Muscle of arm (tissue), 14 donors: ENCODE results near the gene ACSL1. TPM values are rescaled to one million over a fixed set of nuclear protein-coding genes. Genes with fewer than 3 reads are reported as not detected.

ENCODE experiments used
- DNase-seq: peaks from one replicate; pipeline ENCODE4 v3.0.0-alpha.2; 2013
- long read RNA-seq, 11 donors: transcript quantifications; one replicate each; lab custom pipeline, GENCODE V29; 2026
- polyA plus RNA-seq, 12 donors: library from polyadenylated mRNA; unstranded; fragments of 120-200 nt; gene quantifications; one replicate each; pipeline ENCODE4 v1.2.1, GENCODE V29; 2013; ENCODE audit not compliant: insufficient read length in 12 of 12

ACSL1 gene, protein sequence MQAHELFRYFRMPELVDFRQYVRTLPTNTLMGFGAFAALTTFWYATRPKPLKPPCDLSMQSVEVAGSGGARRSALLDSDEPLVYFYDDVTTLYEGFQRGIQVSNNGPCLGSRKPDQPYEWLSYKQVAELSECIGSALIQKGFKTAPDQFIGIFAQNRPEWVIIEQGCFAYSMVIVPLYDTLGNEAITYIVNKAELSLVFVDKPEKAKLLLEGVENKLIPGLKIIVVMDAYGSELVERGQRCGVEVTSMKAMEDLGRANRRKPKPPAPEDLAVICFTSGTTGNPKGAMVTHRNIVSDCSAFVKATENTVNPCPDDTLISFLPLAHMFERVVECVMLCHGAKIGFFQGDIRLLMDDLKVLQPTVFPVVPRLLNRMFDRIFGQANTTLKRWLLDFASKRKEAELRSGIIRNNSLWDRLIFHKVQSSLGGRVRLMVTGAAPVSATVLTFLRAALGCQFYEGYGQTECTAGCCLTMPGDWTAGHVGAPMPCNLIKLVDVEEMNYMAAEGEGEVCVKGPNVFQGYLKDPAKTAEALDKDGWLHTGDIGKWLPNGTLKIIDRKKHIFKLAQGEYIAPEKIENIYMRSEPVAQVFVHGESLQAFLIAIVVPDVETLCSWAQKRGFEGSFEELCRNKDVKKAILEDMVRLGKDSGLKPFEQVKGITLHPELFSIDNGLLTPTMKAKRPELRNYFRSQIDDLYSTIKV
- polyA plus RNA-seq = 10 to 100 TPM in 11 of 12 donors, not detected in 1; 27.1 to 64.0 (median 53.9) TPM
- long read RNA-seq, donor 1, partial matches to known transcripts = 0 of 1 reads
- long read RNA-seq, donor 1, other reads (novel, unspliced or antisense) = 0 of 1 reads
- long read RNA-seq, donor 2, partial matches to known transcripts = 0 of 4 reads
- long read RNA-seq, donor 2, other reads (novel, unspliced or antisense) = 0 of 4 reads
- long read RNA-seq, donor 3, partial matches to known transcripts = 0 of 3 reads
- long read RNA-seq, donor 3, other reads (novel, unspliced or antisense) = 0 of 3 reads
- long read RNA-seq, donor 4, partial matches to known transcripts = 0 of 1 reads
- long read RNA-seq, donor 4, other reads (novel, unspliced or antisense) = 0 of 1 reads
- long read RNA-seq, donor 5, partial matches to known transcripts = 0 of 8 reads
- long read RNA-seq, donor 5, other reads (novel, unspliced or antisense) = 0 of 8 reads
- long read RNA-seq, donor 6, partial matches to known transcripts = 0 of 1 reads
- long read RNA-seq, donor 6, other reads (novel, unspliced or antisense) = 0 of 1 reads
- long read RNA-seq, donor 7, partial matches to known transcripts = 0 of 1 reads
- long read RNA-seq, donor 7, other reads (novel, unspliced or antisense) = 0 of 1 reads
- long read RNA-seq, donor 8, transcript ACSL1-201 (21 exons, 3,832 nt) = major isoform, 7 of 7 reads
- long read RNA-seq, donor 8, partial matches to known transcripts = 0 of 7 reads
- long read RNA-seq, donor 8, other reads (novel, unspliced or antisense) = 0 of 7 reads
- long read RNA-seq, donor 9 = 0 reads
- long read RNA-seq, donor 10, transcript ACSL1-201 (21 exons, 3,832 nt) = major isoform, 6 of 6 reads
- long read RNA-seq, donor 10, partial matches to known transcripts = 0 of 6 reads
- long read RNA-seq, donor 10, other reads (novel, unspliced or antisense) = 0 of 6 reads
- long read RNA-seq, donor 11, partial matches to known transcripts = 0 of 6 reads
- long read RNA-seq, donor 11, other reads (novel, unspliced or antisense) = 0 of 6 reads

DNA sequence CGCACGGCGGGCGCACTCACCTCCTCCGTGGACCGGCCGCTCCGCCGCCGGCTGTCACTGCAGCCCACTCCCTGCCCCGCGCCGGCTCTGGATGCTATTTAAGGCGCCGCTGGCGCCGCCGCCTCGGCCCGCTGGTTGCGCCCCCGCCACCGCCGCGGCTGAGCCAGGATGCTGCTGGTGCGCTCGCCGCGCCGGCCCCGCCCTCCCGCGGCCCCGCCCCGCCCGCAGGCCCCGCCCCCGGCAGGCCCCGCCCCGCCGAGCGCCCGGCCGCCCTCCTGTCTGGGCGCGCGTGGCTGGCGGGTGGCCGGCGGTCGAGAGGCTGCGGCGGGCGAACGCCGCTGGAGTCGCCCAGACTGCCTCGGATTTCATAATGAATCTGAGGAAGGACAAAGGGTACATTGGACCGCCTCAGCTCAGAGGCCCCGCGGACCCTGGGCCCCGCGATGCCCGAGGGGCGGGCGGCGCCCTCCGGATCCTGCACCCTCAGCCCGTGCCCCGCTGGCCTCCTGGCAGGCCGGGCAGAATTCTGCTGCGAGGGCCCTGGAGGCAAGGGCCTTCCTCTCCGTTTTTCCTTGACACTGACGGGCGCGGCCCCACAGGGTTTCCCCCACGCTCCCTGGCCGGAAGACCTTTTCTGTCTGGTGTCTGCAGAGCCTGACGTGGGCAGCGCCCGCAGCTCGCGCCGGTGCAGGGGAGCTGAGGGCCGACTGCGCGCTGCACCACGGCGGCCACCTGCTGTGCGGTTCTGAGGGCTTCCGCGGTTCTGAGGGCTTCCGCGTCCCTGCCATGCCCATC, at the start of gene ACSL1:
TSS of gene ACSL1 (minus strand) at position 73 of the 795 bp plus-strand sequence. CDS start 22,454 bp downstream, outside the sequence.
- DNase-seq = peak; percentile 34

DNA sequence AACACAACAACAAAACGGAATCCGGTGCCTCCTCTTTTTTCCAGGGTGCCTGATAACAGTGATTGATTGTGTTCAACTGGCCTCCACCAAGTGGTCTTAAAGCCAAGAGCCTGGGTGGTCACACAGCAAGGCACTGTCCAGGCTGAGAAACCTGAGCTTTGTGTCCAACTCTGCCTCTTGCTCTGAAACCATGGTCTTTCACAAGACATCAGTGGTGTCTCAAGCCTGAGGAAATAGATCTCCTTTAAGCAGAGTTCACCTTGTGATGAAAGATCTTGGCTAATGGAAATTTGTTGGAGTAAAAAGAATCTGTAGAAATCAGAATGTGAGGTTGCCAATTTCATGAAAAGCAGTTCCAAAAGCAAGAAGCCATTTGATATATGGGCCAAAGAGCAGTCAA, 47.3 kb upstream of the ACSL1 start:
- no peak for DNase-seq

DNA sequence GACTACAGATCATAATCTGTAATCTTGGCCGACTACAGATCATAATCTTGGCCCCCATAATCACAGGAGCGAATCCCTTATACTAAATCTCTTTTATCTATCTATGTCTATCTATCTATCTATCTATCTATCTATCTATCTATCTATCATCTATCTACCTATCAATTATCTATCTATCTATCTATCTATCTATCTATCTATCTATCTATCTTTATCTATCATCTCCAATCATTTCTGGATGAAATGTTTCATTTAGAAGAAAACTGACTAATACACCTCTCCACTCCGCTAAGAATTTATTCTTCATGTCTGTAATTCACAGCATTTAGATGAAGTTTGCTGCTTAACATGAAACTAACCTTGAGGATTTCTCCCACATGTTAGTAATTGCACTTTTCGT, 45.0 kb upstream of the ACSL1 start:
- no peak for DNase-seq

DNA sequence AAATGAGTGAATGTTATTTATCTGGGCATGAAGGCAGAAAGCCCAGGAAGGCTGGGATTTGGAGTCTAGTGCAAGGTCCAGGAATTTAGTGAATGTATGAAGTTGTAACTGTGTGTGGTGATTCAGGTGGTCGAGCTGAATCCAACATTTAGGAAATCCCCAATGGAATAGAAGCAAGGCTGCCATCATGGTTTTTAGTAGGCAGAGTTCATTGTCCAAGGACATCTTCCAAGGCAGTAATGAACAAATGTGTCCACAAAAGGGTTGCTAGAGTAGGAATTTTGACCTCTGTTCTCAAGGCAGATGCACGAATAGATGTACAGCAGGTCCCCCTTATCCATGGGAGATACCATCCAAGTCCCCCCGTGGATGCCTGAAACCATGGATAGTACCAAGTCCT, 42.9 kb upstream of the ACSL1 start:
- no peak for DNase-seq

DNA sequence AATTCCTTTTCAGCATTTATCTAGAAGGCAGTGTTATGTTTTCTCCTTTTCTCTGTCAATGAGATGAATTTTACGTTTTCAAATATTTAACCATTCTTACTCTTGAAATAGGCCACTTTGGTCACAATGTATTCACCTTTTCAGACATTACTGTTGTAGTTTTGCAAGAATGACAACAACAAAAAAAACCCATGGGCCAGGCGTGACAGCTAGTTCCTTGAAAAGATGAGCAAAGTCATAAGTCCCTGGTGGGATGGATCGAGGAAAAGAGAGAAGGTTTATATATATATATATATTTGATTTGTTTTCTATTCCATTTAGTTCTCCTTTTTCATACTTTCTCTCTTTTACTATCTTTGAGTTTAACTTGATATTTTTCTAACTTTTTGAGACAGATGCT, 38.1 kb upstream of the ACSL1 start:
- DNase-seq = no peak

DNA sequence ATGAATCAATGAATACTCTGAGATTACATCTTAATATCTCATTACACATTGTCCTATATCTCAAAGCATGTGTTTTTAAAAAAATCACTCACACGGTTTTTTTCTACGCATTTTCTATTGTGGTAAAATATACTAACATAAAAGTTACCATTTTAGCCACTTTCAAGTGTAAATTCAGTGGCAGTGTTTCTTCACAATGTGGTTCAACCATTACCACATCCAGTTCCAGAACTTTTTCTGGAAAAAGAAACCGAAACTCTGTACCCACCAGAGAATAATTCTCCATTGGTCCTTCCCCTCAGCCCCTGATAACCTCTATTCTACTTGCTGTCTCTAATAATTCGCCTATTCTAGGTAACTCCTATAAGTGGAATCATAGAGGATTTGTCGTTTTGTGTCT, 35.3 kb upstream of the ACSL1 start:
- no peak for DNase-seq

DNA sequence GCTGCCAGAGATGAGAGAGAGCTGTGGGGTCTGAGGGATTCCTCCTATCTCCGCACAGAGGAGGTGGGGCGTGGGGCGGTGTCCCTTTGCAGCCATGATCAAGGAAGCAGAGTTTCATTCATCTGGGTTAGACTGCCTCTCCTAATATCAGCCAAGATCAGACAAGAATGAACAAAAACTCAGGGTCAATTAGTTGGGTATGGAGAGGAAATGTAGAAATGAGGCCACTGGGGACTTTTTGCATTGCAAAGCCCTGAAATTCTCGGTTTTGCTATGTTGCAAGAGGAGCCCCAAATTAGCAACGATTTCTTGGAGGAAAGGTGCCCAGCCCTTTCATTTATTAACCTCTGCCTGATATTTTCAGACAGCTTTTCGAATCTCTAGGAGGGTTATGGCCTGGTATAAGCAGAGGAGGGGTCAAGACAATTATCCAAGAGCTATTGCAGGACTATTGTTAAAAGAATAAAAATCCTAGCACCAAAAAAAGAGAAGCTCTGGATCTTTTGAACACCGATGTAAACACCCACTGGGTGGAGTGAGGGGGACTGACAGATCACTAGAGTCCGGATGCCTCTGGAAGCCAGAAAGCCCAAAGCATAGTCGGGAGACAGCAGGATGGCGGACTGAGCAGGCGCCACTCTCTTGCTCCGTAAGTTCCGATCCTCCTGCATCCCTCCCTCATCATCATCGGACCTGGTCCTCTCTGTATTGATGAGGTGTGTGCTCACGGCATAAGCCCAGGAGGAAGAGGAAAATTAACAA, 34.4 kb upstream of the ACSL1 start:
- DNase-seq = no peak

DNA sequence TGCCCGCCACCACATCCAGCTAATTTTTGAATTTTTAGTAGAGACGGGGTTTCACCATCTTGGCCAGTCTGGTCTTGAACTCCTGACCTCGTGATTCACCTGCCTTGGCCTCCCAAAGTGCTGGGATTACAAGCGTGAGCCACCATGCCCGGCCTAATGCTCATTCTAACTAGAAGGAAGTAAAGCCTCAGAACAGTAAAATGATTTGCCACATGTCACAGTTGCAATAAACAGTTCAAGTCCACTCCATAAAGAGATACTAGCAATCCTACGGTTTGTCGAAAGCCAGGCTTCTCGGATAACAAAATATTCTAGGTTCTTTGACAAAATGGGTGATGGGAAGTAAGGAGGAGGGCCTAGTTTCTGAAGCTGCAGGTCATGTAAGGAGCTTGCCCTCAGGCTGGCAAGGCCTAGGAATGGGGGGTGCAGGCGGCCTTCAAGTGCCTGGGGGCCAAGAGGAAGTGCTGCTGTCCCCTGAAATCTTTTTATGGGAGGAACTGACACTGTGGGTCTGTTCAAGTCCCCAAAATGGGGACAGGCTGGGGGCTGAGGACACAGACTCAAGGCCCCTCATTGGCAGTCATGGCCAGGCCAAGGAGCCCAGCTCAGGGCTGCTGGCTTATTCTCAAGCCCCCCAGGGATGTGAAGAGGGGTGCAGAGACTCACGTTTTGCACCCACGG, 31.8 kb upstream of the ACSL1 start:
- DNase-seq = no peak

DNA sequence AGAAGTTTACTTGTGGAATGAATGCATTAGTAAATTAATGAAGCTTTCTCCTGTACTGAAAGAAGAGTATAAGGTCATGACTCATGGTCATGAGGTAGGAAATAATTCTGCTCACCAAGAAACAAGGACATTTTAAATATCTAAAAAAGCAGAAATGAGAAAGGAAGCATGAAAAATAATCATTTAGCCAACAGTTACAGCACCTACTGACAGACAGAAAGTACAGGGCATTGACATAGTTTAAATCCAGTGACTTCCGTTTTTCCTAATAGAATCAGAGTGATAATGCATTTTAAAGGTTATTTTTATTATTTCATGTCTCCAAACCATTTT, 30.5 kb upstream of the ACSL1 start:
- no peak for DNase-seq

DNA sequence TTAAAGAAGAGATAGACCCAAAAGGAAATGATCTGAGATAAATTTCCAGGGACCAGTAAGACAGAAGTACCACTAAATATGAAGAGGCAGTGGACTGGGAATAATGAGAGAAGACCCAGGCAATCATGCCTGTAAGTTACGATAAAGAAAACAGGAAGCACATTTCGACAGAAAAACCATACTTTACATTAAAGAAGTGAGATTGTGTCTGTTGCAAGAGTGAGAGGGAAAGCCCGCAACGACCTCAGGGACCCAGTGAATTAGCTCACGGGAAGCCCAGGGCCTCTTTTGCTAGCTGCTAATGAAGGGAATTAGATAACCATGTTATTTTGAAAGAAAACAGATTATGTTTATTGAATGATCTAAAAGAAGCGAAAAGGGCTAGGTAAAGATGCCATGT, 28.9 kb upstream of the ACSL1 start:
- no peak for DNase-seq

DNA sequence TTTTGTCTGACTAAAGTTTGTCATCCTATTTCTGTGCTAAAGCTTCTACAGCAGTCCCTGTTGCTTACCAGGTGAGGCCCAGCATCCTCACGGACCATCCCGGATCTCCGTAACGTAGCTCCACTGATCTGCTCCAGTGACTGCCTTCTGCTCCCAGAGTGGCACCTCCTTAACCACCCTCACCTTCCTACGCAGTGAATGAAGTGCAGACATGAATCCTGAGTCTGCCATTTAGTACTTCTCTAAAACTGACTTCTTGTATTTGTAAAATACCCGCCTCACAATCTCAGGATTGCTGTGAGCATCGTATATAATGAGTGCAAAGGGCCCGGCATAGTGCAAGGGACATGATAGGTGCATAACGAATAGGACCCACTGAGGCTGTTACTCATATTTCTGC, 27.7 kb upstream of the ACSL1 start:
- DNase-seq = no peak

DNA sequence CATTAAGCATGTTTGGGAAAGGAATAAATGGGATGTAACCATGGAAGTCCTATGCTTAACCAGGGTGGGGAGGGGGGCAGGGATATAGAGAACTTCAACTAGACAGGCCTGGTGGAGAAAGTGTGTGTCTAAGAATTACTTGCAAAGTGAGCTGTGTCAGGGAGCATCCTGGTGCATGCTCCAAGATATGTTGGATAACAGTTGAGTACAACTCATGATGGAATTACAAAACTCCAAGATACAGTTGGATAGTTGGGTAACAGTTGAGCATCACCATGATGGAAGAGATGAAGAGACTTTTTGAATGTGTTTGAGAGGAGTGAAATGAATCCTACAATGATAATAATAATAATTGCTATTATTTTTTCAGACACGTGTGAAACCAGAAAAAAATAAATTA, 26.1 kb upstream of the ACSL1 start:
- no peak for DNase-seq

DNA sequence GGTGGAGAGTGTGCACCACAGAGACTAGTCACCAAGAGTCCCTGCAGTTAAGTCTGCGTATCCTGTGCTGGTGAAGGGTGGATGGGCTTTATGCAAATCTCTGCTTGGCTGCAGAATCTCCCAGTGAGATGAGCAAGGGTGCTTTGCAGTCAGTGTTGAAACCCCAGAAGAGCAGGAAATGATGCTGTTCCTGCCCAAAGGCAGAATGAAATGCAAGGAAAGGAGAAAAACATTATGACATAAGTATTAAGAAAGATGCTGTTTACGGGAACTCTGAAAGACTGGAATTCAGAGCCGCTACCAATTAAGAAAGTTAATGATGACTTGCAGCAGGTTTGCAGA, 25.4 kb upstream of the ACSL1 start:
- DNase-seq = no peak

DNA sequence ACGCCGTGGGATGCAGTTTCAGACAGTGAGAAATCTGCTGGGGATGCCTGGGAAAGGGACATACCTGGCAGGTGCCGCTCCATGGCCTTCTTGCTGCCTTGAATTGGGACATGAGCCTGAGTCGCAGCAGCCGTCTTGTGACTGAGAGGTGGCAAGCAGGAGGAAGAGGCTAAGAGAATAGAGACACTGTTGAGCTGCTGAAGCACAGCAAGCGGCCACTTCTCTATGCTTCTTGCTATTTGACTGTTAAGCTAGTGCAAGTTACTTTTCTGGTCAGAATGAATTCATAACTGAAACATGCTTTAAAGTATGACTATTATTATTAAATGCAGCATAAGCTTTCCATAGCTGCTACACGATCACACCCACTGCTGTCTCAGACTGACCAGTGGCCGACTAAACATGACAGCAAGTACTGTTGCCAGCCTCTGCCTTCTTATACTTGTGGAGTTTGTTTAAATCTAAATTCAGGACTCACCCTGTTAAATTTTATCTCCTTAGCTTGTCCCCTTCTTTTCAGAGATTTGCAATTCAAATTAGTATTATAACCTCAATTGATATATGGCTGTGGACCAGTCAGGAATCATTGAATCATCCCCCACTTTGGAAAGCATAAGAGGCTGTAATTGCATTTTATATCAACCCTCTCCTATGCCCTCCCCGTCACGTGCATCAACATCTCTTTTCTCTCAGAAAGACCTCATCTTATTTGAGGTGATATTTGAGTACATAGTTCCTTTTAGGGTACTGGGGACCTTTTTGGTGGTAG, 24.8 kb upstream of the ACSL1 start:
- DNase-seq = no peak

DNA sequence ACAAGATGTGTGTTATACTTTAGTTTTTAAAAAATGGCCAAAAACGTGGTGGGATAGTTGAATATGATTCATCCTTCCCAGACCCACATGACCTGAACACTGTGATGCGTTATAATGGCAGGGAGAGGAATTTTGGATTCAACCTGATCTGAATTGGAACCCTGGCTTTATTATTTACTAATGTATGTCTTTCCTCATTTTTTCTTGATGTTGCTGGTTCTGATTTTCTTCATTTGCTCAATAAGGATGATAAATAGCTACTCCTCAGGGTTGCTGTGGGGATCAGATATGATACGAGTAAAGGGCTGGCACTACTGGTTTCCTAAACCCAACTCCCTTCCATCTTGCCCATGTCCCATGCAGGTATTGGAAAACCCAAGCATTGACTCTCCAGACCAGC, 24.2 kb upstream of the ACSL1 start:
- no peak for DNase-seq

DNA sequence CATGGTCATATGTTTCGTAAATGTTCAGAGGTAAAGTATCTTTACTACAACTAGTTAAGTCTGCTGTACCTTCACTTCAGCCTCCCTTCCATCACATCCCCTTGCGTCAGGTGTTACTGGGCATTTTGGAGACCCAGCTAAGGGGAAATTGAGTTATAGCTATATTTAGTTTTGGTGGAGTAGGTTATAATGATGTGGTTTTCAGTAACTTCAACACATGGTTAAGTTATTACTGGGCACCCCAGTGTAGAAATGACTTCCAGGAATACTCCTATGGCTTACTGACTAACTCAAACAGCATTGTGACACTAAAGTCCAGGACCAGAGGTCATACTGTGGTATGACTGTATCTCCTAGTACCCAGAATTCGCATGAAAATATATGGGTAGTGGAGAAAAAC, 23.4 kb upstream of the ACSL1 start:
- no peak for DNase-seq

DNA sequence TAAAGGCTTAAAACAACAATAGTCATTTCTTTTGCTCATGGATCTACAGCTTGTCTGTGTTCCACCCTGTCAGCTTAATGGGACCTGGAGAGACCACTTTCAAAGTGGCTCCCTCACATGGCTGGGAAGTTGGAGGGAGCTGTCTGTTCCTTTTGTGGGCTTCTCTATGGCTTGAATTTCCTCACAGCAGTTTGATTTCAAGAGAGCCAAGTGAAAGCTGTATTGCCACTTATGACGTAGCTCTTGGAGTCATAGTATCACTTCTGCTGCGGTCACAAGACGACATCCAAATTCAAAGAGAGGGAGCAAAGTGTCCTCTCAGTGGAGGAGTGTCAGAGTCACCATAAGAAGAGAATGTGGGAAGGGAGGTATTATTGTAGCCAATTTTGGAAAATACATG, 22.7 kb upstream of the ACSL1 start:
- DNase-seq = no peak

DNA sequence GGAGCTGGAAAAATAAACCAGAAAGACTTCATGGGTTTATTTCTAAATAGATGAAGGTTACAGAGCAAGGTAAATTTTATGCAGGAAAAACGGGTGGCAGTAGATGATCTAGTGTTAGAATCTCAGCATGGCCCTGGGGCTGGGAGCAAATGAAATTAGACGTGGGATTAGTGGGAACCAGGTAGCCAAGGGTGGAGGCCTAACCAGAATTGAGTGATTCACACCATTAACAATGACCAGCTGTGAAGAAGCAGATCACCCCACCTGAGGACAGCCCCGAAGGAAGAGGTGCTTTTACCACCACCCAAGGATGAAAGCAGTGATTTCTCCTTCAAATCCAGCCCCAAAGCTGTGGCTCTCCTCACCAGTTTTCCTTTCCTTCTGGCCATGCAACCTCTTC, 20.8 kb upstream of the ACSL1 start:
- DNase-seq = no peak
